Panc1 (cell line): ENCODE measurements around the gene FAM47A. TPM values are rescaled to one million over a fixed set of nuclear protein-coding genes. Genes with fewer than 3 reads are reported as not detected.

Source experiments
- ATAC-seq: fragments of 200-7000 bp; cut with Tn5 transposase; 2 replicates; pipeline ENCODE4 v1.9.1; 2020; ENCODE audit warnings: mild to moderate bottlenecking, moderate library complexity
- BruUV-seq: library from RNA; stranded (reverse); fragments of 400-500 nt; replicated peaks from 2 replicates; lab custom pipeline; 2021; lab: Mats Ljungman, UMichigan
- CTCF ChIA-PET: fragments of 300-600 bp; sonication (Branson Sonifier 250); formaldehyde crosslinking; loops from one replicate; lab custom pipeline; 2022; ENCODE audit warnings: antibody characterized with exemption; lab: Charles Lee
- POLR2A ChIA-PET: fragments of 300-600 bp; sonication (Branson Sonifier 250); formaldehyde crosslinking; loops from one replicate; lab custom pipeline; 2022; ENCODE audit warnings: antibody characterized with exemption; lab: Charles Lee
- DNase-seq: peaks from one replicate; pipeline ENCODE4 v3.0.0-alpha.2; 2010; ENCODE audit warnings: low read depth, low spot score
- H3K27ac ChIP-seq: 2 replicates; pipeline ENCODE4 v1.5.1; 2011; ENCODE audit warnings: mild to moderate bottlenecking, low read length, inconsistent platforms
- H3K27me3 ChIP-seq: fragments of 200-500 bp; sonication (Bioruptor generic); 2 replicates; pipeline ENCODE4 v1.6.0; 2014; ENCODE audit warnings: low read length, inconsistent platforms; ENCODE audit not compliant: control insufficient read depth, insufficient read depth
- H3K36me3 ChIP-seq: fragments of 200-500 bp; sonication (Bioruptor generic); 2 replicates; pipeline ENCODE4 v1.5.1; 2014; ENCODE audit warnings: inconsistent platforms, mild to moderate bottlenecking, low read length, moderate library complexity; ENCODE audit not compliant: control insufficient read depth, insufficient read depth
- H3K4me1 ChIP-seq: 2 replicates; pipeline ENCODE4 v1.5.1; 2011; ENCODE audit warnings: inconsistent platforms, mild to moderate bottlenecking, low read length, moderate library complexity; ENCODE audit not compliant: control insufficient read depth, insufficient read depth
- H3K4me3 ChIP-seq, 2 experiments: 2 replicates each; pipeline ENCODE4 v1.5.1; 2011 to 2012; ENCODE audit warnings: low read depth in 2 of 2, low read length in 2 of 2, mild to moderate bottlenecking in 2 of 2, inconsistent platforms in 1 of 2, moderate library complexity in 1 of 2
- H3K9me3 ChIP-seq: fragments of 200-500 bp; sonication (Bioruptor generic); 2 replicates; pipeline ENCODE4 v1.5.1; 2014; ENCODE audit warnings: low read depth, mild to moderate bottlenecking, inconsistent platforms, low read length, moderate library complexity; ENCODE audit not compliant: control insufficient read depth, insufficient read depth
- POLR2AphosphoS5 ChIP-seq: IDR thresholded peaks from 2 replicates; pipeline ENCODE4 v1.6.1; 2012; ENCODE audit warnings: mild to moderate bottlenecking, low read depth, low read length, moderate library complexity
- SIN3A ChIP-seq: IDR thresholded peaks from 2 replicates; pipeline ENCODE4 v1.6.1; 2012; ENCODE audit warnings: low read depth, mild to moderate bottlenecking, low read length, moderate library complexity, borderline replicate concordance; ENCODE audit not compliant: insufficient read depth
- TCF7L2 ChIP-seq: IDR thresholded peaks from 2 replicates; pipeline ENCODE4 v1.6.1; 2011; ENCODE audit warnings: mild to moderate bottlenecking, low read depth, low read length, inconsistent platforms
- in situ Hi-C: cut with HindIII; loops from 2 replicates; pipeline ENCODE4 v1.10.0; 2016; ENCODE audit warnings: low sequenced_read_pairs, low pct_unique_long_range_greater_than_20kb
- intact Hi-C: fragments of 100-400 bp; cut with micrococcal nuclease; formaldehyde crosslinking; loops from one replicate; pipeline ENCODE4 v1.10.0; 2022; ENCODE audit not compliant: unreplicated experiment
- total RNA-seq: library from RNA; stranded (reverse); gene quantifications from one replicate; pipeline ENCODE4 v1.2.1, GENCODE V29; 2021; ENCODE audit not compliant: unreplicated experiment
- TF ChIP-seq, protein P1 (sequence below): fragments of 450-650 bp; IDR thresholded peaks from 2 replicates; pipeline ENCODE4 v1.5.1; 2017; ENCODE audit warnings: mild to moderate bottlenecking
- TF ChIP-seq, protein P2 (sequence below), 2 experiments: IDR thresholded peaks; 2 replicates each; pipeline ENCODE4 v1.6.1; 2011 to 2012; ENCODE audit warnings: low read depth in 2 of 2, control low read depth in 1 of 2, low read length in 1 of 2, mild to moderate bottlenecking in 1 of 2, moderate library complexity in 1 of 2; ENCODE audit not compliant: insufficient read depth in 1 of 2

FAM47A gene
- total RNA-seq, 1 experiment from 2014 or later, result not detected

DNA sequence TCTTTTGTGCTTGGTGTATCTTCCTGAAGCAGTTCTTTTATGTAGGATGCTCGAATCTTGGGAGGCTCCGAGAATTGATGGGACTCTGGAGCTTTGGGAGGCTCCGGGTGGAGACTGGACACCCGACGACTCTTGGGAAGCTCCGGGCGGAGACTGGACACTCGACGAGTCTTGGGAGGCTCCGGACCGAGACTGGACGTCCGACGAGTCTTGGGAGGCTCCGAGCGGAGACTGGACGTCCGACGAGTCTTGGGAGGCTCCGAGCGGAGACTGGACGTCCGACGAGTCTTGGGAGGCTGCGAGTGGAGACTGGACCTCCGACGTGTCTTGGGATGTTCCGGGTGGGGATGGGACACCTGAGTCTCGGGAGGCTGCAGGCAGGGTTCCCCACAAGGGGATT, 1.6 kb downstream of the FAM47A start:
- no peak for TF ChIP-seq POLR2AphosphoS5
- TF ChIP-seq SIN3A, result no peak
- TF ChIP-seq, protein P1, sequence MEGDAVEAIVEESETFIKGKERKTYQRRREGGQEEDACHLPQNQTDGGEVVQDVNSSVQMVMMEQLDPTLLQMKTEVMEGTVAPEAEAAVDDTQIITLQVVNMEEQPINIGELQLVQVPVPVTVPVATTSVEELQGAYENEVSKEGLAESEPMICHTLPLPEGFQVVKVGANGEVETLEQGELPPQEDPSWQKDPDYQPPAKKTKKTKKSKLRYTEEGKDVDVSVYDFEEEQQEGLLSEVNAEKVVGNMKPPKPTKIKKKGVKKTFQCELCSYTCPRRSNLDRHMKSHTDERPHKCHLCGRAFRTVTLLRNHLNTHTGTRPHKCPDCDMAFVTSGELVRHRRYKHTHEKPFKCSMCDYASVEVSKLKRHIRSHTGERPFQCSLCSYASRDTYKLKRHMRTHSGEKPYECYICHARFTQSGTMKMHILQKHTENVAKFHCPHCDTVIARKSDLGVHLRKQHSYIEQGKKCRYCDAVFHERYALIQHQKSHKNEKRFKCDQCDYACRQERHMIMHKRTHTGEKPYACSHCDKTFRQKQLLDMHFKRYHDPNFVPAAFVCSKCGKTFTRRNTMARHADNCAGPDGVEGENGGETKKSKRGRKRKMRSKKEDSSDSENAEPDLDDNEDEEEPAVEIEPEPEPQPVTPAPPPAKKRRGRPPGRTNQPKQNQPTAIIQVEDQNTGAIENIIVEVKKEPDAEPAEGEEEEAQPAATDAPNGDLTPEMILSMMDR, result no peak
- TF ChIP-seq, protein P2, sequence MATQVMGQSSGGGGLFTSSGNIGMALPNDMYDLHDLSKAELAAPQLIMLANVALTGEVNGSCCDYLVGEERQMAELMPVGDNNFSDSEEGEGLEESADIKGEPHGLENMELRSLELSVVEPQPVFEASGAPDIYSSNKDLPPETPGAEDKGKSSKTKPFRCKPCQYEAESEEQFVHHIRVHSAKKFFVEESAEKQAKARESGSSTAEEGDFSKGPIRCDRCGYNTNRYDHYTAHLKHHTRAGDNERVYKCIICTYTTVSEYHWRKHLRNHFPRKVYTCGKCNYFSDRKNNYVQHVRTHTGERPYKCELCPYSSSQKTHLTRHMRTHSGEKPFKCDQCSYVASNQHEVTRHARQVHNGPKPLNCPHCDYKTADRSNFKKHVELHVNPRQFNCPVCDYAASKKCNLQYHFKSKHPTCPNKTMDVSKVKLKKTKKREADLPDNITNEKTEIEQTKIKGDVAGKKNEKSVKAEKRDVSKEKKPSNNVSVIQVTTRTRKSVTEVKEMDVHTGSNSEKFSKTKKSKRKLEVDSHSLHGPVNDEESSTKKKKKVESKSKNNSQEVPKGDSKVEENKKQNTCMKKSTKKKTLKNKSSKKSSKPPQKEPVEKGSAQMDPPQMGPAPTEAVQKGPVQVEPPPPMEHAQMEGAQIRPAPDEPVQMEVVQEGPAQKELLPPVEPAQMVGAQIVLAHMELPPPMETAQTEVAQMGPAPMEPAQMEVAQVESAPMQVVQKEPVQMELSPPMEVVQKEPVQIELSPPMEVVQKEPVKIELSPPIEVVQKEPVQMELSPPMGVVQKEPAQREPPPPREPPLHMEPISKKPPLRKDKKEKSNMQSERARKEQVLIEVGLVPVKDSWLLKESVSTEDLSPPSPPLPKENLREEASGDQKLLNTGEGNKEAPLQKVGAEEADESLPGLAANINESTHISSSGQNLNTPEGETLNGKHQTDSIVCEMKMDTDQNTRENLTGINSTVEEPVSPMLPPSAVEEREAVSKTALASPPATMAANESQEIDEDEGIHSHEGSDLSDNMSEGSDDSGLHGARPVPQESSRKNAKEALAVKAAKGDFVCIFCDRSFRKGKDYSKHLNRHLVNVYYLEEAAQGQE (IDR thresholded peaks at IDR 0.05; ENCODE audit: insufficient read depth in 1 of 2, low read depth in 2 of 2, low read length in 1 of 2), result no peak
- no peak for TF ChIP-seq TCF7L2
- no peaks in the 10 kb centered on the region for H3K36me3 ChIP-seq
- no peak overlapping the region for H3K27ac ChIP-seq
- POLR2A ChIA-PET, result no interaction called here
- BruUV-seq, result no TSS peak
- ATAC-seq (no peak), DNase-seq (no peak)
- H3K4me1 ChIP-seq, result no peaks in the 10 kb centered on the region
- in situ Hi-C loops, result no loop called here
- no peaks in the 10 kb centered on the region for H3K27me3 ChIP-seq
- no peak overlapping the region for H3K4me3 ChIP-seq
- intact Hi-C loops, result no loop called here
- no peaks in the 10 kb centered on the region for H3K9me3 ChIP-seq
- CTCF ChIA-PET, result no interaction called here

DNA sequence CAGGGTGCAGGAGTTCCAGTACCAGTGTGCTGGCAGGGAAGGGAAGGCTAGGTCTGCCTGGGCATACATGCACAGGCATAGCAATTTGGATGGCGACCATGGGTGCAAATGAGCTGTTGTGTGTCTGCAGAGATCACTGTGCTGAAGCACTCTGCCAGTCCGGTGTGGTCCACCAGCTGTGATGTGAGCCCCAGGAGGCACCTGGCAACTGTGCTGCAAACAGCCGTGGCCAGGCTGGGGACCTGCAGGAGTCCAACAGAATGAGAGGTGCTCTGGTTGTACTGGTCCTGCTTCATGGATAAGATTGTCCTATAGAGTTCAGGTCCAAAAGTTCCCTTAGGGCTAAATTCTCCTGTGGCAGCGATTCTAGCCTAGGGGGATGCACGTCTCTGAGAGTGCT, 6.1 kb downstream of the FAM47A start:
- no peaks in the 10 kb centered on the region for H3K27me3 ChIP-seq
- DNase-seq (no peak), ATAC-seq (no peak)
- H3K9me3 ChIP-seq, result no peaks in the 10 kb centered on the region
- H3K4me3 ChIP-seq, result no peak overlapping the region
- no peaks in the 10 kb centered on the region for H3K4me1 ChIP-seq
- ChIA-PET POLR2A (no interaction called here), CTCF (no interaction called here)
- no peaks in the 10 kb centered on the region for H3K36me3 ChIP-seq
- TF ChIP-seq TCF7L2, result no peak
- TF ChIP-seq, protein P2 (IDR thresholded peaks at IDR 0.05; ENCODE audit: insufficient read depth in 1 of 2, low read depth in 2 of 2, low read length in 1 of 2), result no peak
- no peak for TF ChIP-seq SIN3A
- TF ChIP-seq, protein P1, result no peak
- no peak for TF ChIP-seq POLR2AphosphoS5
- H3K27ac ChIP-seq, result no peak overlapping the region
- in situ Hi-C loops, result no loop called here
- BruUV-seq, result no TSS peak
- intact Hi-C loops, result no loop called here
